ENCODE data around the gene FOXK1.

GRCh38 chr7:4707980-4708411, 25.9 kb downstream of the FOXK1 start:
- TF ChIP-seq CTCF (IDR thresholded peaks at IDR 0.05) (no peak), POLR2A (IDR thresholded peaks at IDR 0.05) (no peak), POLR2AphosphoS5 (IDR thresholded peaks at IDR 0.05) (no peak)

Measured in upper lobe of left lung (tissue), 4 donors.